Stimulated activated CD8-positive, alpha-beta memory T cell treated with anti-CD3 and anti-CD28 coated beads, Interleukin-15, amount 100 ng/mL, for 48 hours (primary cell): ENCODE measurements around the gene RNF182.
"Not testable (repeated sequence)": the region's sequence is repeated elsewhere in the genome, so short reads cannot be mapped to it uniquely, and the experiment has no call there.

Experiments
- DNase-seq, 2 donors: peaks; one replicate each; pipeline ENCODE4 v3.0.0-alpha.2; 2020; ENCODE audit warnings: low read depth in 2 of 2

The RNF182 gene

DNA sequence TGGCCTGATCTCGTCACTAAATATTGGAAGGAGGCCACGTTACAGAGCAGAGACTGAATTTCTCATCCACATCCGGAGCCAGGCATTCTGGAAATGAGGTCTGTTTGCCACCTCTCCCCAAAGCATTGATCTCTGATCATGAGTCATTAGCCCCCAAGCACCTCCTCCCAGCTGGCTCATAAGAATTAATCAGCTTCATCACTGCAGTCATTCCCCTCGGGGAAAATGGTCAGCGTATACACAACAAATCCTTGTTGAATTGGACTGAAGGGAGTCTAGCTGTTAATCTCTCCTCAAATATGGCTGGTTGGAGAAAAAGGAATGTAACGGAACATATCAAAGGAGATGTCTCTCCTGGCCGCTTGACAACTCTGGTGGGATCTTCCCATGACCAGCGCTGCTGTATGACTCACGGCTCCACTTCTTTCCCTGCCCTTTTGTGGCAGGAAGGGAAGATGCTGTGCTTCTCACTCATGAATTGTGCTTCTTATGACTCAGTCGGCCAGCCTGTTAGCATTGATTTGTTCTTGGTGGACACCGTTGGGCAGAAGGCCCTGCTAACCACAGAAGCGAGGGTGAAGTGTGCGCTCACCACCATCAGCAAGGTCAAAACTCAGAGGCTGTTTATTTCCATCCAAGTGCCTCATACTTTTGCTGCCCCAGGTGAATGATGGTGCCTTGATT, 76.7 kb downstream of the RNF182 start:
- no peak for DNase-seq

DNA sequence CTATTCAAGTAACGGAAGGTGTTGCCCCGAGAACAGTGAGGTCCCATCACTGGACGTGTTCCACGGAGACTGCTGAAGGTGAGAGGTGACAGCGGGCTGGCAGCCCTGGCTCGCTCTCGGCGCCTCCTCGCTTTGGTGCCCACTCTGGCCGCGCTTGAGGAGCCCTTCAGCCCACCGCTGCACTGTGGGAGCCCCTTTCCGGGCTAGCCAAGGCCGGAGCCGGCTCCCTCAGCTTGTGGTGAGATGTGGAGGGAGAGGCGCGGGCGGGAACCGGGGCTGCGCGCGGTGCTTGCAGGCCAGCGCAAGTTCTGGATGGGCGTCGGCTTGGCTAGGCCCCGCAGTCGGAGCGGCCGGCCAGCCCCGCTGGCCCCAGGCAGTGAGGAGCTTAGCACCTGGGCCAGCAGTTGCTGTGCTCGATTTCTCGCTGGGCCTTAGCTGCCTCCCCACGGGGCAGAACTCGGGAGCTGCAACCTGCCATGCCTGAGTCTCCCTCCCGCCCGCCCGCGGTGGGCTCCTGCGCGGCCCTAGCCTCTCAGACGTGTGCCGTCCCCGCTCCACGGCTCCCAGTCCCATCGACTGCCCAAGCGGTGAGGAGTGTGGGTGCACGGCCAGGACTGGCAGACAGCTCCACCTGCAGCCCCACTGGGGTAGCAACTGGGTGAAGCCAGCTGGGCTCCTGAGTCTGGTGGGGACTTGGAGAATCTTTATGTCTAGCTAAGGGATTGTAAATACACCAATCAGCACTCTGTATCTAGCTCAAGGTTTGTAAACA, 77.6 kb downstream of the RNF182 start:
- no peak for DNase-seq

- DNase-seq: no peak
Observed at GRCh38 chr6:14004258-14004657, 79.5 kb downstream of the RNF182 start.

- DNase-seq: no peak
Observed at GRCh38 chr6:14008809-14009208, 84.1 kb downstream of the RNF182 start.

- no peak for DNase-seq
Observed at GRCh38 chr6:14009431-14009830, 84.7 kb downstream of the RNF182 start.

- DNase-seq: no peak
Observed at GRCh38 chr6:14010275-14010674, 85.5 kb downstream of the RNF182 start.

- DNase-seq: no peak
Observed at GRCh38 chr6:14012313-14013030, 87.7 kb downstream of the RNF182 start.

DNA sequence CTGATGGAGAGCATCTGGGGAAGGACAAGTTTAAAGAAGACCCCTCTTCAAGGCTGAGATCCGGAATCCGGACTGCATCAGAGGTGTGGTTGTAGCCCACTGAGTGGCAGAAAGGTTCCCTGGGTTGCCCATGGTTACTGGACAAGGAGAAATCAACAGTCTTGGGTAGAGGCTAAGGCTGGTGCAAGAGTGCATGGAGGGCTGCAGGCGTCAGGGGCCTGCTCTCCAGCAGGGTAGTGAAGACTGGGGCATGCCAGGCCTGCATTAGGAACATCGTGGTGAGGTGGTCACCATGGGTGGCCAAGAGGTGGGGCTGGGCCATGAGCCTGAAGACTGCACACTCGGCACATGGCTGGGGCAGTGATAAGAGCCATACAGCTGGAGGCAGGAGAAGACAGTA, 91.2 kb downstream of the RNF182 start:
- DNase-seq: no peak

GRCh38 chr6:14016432-14016831, 91.7 kb downstream of the RNF182 start:
- DNase-seq: no peak

- no peak for DNase-seq
Observed at GRCh38 chr6:14016935-14017625, 92.3 kb downstream of the RNF182 start.

DNA sequence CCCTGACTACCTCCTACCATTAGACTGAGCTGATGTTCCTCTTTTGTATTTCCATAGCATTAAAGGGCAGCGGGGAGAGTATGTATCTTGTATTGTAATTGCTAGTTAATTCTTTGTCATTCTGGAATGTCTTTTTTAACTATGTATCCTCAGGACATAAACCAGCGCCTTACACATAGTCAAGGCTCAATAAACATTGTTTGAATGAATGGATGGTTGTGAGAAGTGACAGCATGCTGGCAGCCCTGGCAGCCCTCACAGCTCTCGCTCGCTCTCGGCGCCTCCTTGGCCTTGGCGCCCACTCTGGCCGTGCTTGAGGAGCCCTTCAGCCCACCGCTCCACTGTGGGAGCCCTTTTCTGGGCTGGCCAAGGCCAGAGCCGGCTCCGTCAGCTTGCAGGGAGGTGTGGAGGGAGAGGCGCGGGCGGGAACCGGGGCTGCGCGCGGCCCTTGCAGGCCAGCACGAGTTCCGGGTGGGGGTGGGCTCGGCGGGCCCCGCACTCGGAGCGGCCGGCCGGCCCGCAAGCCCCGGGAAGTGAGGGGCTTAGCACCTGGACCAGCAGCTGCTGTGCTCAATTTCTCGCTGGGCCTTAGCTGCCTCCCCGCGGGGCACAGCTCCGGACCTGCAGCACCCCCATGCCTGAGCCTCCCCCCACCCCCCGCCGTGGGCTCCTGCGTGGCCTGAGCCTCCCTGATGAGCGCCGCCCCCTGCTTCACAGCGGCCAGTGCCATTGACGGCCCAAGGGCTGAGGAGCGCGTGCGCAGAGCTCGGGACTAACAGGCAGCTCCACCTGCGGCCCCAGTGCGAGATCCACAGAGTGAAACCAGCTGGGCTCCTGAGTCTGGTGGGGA, 93.1 kb downstream of the RNF182 start:
- DNase-seq: no peak

DNA sequence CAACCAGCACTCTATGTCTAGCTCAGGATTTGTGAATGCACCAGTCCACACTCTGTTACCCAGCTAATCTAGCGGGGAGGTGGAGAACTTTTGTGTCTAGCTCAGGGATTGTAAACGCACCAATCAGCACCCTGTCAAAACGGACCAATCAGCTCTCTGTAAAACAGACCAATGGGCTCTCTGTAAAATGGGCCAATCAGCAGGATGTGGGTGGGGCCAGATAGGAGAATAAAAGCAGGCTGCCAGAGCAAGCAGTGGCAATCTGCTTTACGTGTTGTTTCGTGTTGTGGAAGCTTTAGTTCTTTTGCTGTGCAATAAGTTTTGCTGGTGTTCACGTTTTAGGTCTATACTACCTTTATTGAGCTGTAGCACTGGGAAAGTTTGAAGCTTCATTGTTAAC, 93.8 kb downstream of the RNF182 start:
- DNase-seq: not testable (repeated sequence)

DNA sequence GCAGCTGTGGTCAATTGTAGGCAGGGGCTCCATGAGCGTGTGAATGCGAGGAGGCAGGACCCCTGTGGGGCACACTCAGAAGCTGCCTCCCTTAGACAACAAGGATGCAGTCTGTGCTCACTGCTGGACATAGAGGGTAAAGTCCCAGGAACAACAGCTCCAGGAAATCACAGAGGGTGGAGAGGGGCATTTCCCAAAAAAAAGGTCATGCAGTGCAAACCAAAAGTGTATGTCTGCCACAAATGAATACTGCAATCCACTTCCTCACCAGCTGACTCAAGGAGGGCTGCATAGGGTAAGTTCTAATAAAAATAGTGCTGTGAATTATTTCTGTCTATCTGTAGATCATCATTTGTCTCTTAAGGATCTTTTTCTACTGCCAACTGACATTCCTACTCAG, 95.8 kb downstream of the RNF182 start:
- DNase-seq: no peak

DNA sequence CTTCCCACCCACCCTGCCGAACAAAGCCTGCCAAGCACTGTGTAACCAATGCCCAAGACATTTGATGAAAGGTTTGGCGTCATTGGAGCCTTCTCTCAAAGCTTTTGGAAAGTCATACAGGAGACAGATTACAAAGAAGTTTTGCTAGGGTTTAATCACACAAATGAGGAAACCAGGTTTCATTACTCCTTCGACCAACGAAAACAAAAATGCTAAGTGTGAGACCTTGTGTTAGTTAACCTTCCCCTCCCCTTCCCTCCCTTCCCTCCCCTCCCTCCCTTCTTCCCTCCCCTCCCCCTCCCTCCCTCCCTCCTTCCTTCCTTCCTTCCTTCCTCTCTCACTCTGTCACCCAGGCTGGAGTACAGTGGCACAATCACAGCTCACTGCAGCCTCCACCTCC, 96.7 kb downstream of the RNF182 start:
- no peak for DNase-seq

GRCh38 chr6:14022673-14023072, 97.9 kb downstream of the RNF182 start:
- DNase-seq: no peak

- no peak for DNase-seq
Observed at GRCh38 chr6:14023855-14024254, 99.1 kb downstream of the RNF182 start.

GRCh38 chr6:14025160-14025559, 100.4 kb downstream of the RNF182 start:
- no peak for DNase-seq

DNA sequence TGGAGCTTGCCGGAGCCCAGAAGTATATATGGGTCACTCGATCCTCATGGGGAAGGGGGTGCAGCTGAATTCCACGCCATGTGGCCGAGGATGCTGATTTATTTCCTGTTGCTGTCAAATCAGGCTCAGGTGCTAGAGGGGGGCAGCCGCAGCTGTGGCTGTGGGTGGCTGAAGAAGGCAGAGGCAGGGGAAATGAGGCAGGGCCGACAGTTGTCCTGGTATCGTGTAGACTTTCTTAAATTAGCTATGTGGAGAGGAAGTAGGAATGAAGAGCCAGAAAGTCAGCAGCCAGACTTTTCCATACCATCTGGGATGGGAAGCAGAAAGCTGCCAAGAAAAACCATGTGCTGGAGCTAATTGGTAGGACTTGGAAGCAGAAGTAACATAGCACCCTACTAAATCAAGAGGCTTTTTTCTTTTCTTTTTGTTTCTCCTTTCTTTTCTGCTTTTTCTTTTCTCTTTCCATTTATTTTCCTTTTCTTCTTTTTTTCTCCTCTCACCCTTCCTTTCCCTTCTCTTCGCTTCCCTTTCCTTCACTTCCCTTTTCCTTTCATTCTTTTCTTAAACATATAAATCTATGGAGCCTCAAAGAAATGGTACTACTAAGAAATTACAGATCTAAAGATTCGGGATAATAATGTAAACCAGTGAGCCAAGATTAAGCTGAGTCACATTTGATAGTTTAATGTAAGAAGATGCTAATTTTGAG, 102.2 kb downstream of the RNF182 start:
- DNase-seq: no peak

GRCh38 chr6:14028631-14029030, 103.9 kb downstream of the RNF182 start:
- no peak for DNase-seq

GRCh38 chr6:14029605-14030004, 104.9 kb downstream of the RNF182 start:
- DNase-seq: no peak
